ENCODE results near the gene GPR61. TPM values are rescaled to one million over a fixed set of nuclear protein-coding genes. Genes with fewer than 3 reads are reported as not detected.

Gene GPR61
- total RNA-seq, 1 donor: under 0.01 TPM

DNA sequence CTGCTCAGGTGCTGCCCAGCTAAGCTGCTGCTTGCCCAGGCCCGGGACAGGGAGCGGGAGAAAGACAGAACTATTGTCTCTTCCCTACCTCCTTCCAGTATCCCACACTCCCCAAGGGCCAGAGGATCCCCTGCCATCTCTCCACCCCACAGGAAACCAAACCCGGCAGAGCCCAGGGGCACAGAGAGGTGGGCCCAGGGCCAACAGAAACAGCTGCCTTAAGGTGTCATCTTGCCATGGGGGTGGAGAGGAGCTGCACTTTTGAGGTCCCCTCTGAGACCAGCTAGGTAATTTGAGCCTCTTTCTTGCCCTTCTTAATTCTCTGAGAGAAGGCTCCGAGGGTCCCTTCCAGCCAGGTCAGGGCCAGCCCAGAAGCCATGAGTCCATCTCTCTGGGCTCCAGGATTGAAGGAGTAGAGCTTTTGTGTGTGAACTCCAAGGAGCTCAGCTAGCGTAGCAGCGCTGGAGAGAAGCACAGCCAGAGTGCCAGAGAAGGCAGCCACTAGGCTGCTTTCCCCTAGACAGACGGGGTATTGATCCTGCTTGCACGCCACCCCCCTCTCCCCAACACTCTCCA, 9.7 kb upstream of the GPR61 start:
- no peak for DNase-seq (ENCODE audit: low read depth)
- no peak overlapping the region for H3K4me3 ChIP-seq (ENCODE audit: low read depth, low read length)
- TF ChIP-seq, protein P1, sequence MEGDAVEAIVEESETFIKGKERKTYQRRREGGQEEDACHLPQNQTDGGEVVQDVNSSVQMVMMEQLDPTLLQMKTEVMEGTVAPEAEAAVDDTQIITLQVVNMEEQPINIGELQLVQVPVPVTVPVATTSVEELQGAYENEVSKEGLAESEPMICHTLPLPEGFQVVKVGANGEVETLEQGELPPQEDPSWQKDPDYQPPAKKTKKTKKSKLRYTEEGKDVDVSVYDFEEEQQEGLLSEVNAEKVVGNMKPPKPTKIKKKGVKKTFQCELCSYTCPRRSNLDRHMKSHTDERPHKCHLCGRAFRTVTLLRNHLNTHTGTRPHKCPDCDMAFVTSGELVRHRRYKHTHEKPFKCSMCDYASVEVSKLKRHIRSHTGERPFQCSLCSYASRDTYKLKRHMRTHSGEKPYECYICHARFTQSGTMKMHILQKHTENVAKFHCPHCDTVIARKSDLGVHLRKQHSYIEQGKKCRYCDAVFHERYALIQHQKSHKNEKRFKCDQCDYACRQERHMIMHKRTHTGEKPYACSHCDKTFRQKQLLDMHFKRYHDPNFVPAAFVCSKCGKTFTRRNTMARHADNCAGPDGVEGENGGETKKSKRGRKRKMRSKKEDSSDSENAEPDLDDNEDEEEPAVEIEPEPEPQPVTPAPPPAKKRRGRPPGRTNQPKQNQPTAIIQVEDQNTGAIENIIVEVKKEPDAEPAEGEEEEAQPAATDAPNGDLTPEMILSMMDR (IDR thresholded peaks at IDR 0.05; ENCODE audit: insufficient read depth, low read length): no peak

DNA sequence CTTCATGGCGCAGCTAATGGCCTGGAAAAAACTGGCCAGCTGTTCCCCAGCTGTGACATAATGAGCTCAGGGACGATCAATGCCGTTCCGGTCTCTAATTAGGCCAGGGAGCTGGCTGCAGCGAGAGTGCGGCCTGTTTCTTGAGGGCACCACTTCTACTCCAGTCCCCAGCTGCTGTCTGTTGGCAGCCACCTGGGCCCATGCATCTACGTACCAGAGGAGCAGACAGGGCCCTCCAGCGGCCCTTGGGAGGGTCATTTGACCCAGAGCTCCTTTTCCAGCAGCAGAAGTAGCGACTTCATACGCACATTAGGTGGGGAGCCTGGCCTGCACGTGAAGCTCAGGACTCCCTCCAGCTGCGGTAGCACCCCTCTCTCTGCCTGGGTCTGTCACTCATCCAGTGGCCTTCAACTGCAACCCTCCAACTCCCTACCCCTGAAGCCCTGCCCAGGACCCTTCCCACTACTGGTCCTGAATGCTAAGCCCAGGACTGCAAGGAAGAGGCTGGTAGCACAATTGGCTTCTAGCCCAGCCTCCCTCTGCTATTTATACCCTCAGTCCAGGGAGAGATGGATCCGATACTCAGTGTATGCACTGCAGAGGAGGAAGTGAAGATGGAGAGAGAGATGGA, 9.1 kb upstream of the GPR61 start:
- no peak overlapping the region for H3K4me3 ChIP-seq (ENCODE audit: low read depth, low read length)
- no peak for DNase-seq (ENCODE audit: low read depth)
- TF ChIP-seq, protein P1 (IDR thresholded peaks at IDR 0.05; ENCODE audit: insufficient read depth, low read length): no peak

DNA sequence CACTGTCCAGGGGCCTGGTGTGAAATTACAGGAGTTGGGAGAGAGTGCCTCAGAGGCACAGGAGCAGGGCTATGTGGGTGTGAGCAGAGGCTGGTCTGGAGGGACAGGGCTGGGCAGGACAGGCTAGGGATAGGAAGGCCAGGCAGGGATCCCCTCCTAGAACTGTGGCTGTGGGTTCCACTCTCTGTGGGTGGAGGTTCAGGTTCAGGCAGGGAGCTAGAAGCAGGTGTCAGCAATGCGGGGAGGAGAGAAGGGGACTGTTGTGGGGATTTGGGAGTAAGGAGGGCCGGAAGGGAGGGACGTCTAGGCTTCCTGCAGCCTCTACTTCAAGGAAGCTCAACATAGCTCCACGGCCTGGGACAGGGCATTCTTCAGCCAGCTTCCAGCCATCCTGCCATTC, 8.3 kb upstream of the GPR61 start:
- DNase-seq (ENCODE audit: low read depth): no peak
- TF ChIP-seq, protein P1 (IDR thresholded peaks at IDR 0.05; ENCODE audit: insufficient read depth, low read length): no peak
- no peak overlapping the region for H3K4me3 ChIP-seq (ENCODE audit: low read depth, low read length)

DNA sequence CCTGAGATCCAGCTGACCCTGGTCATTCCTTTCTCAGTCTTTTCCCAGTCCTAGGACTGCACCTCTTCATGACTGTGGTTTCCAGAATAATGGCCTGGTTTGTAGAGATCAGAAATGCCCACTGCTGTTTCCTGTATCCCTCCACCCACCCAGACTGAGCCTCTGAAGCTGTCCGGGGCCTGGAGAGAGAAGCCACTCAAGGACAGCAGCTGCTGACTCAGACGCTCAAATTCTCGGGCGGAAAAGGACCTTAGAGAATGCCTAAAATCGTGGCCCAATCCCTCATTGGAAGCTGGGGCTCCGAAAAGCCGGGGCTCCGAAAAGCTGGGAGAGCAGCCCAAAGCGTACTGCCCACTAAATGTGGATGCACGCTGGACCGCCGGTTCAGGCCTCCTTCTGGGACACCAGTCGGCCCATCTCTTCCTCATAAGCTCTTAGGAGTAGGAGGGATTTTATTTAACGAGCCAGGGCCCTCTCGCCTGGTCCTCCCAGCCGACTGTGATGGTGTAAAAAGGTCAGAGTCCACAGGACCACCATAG, 7.8 kb upstream of the GPR61 start:
- DNase-seq (ENCODE audit: low read depth): no peak
- TF ChIP-seq, protein P1 (IDR thresholded peaks at IDR 0.05; ENCODE audit: insufficient read depth, low read length): no peak
- H3K4me3 ChIP-seq (ENCODE audit: low read depth, low read length): no peak overlapping the region

DNA sequence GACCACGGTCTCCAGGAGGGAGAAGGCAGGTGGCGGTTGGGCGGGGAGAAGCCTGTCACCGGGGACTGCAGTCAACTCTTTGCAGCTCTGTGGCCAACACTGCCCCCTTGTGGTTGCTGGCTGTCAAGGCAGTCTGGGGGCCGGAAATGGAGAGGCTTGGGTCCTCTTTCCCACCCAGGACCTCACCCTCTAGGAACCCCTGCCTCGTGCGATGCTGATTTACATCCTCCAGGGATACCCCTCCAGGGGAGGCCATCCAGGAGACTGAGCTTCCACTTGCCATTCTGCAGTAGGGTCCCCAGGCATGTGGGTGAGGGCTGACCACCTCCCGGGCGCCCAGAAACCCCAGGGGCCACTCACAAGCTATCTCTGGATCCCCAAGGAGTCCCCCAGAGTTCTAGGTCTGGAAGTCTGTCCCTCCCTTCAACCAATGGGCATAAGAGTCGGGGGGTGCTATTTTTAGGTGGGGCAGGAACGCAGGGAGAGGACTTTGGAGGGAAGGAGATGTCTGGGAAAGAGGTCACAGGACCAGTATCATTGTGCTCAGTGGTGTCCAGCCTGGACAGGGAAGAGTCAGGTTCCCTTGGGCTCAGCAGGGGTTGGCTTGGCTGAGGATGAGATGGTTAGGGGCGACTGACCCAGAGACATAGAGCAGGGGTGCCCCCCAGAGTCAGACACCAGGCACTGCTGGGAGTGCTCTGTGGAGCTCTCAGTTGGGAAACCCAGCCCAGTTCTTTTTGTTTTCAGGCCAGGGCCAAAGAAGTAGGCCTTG, 7.1 kb upstream of the GPR61 start:
- no peak overlapping the region for H3K4me3 ChIP-seq (ENCODE audit: low read depth, low read length)
- peak; percentile 83 for DNase-seq (ENCODE audit: low read depth)
- TF ChIP-seq, protein P1 (IDR thresholded peaks at IDR 0.05; ENCODE audit: insufficient read depth, low read length): peak; percentile 96

DNA sequence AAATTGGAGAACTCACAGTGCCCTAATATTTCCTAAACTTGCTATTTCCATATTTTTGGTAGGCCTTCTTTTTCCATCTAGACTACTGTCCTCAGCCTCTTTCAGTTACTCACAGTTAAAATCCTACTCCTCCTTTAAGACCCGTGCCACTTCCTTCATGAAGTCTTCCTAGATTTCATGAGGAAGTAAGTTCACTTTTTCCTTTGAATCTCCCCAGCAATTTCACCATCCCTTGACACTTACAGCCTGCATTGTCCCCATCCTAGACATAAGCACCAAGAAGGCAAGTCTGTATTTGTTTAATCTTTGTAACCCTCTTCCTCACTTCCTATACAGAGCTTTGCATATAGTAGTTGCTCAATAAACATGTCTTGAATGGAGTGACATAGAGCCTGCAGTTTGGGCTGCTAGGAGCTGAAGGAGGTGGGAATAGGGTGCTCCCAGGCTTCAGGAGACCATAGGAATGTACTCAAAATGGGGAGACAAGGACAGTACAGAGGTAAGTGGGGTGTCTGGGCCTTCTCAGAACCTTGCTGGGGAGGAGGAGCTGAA, 5.3 kb upstream of the GPR61 start:
- H3K4me3 ChIP-seq (ENCODE audit: low read depth, low read length): no peak overlapping the region
- no peak for DNase-seq (ENCODE audit: low read depth)
- TF ChIP-seq, protein P1 (IDR thresholded peaks at IDR 0.05; ENCODE audit: insufficient read depth, low read length): no peak

Data from fibroblast of the aortic adventitia (primary cell).